K562 (cell line): Measurements from ENCODE around the gene NFATC1. TPM values are rescaled to one million over a fixed set of nuclear protein-coding genes. Genes with fewer than 3 reads are reported as not detected.

Experiments used
- ATAC-seq: fragments of 200-7000 bp; cut with Tn5 transposase; 3 replicates; pipeline ENCODE4 v1.9.1; 2020; ENCODE audit warnings: moderate library complexity
- BruUV-seq: library from RNA; stranded (reverse); fragments of 400-500 nt; replicated peaks from 2 replicates; lab custom pipeline; 2021; lab: Mats Ljungman, UMichigan
- CTCF ChIA-PET: fragments of 300-600 bp; formaldehyde crosslinking; extraction: SDS; loops from one replicate; lab custom pipeline; 2021; ENCODE audit warnings: low intra/inter-chr PET ratio; lab: Yijun Ruan, JAX
- POLR2A ChIA-PET: fragments of 300-600, 350-650 bp; sonication (Branson Sonifier 250); formaldehyde crosslinking; extraction: SDS; loops from one replicate; lab custom pipeline; 2021; ENCODE audit warnings: antibody characterized with exemption, inconsistent platforms; lab: Yijun Ruan, JAX
- DNase-seq, 4 experiments: peaks; one replicate each; pipeline versions ENCODE4 v3.0.0 to v3.0.0-alpha.2; 2011 to 2018; ENCODE audit warnings: low spot score in 3 of 4, mixed read lengths in 3 of 4; ENCODE audit errors: extremely low read depth in 1 of 4
- FAIRE-seq: peaks from 2 replicates; lab custom pipeline; 2011; peaks lifted over from hg19 to GRCh38; lab: Jason Lieb, UNC
- H2AFZ ChIP-seq: 2 replicates; pipeline ENCODE4 v1.6.0; 2011; ENCODE audit warnings: low read depth, low read length, control low read depth, inconsistent platforms
- H3K27ac ChIP-seq: fragments of 200-600 bp; 3 replicates; pipeline ENCODE4 v1.8.0; 2011; ENCODE audit warnings: low read depth, mild to moderate bottlenecking, control low read depth, inconsistent platforms, low read length, moderate library complexity, mixed read lengths; ENCODE audit errors: extremely low read depth
- H3K27me3 ChIP-seq, 2 experiments: fragments of 300-600 bp in 1 of 2; 2 replicates in 1 of 2; 3 replicates in 1 of 2; pipeline versions ENCODE4 v1.6.0 to v1.8.0; 2011; ENCODE audit warnings: inconsistent platforms in 2 of 2, low read length in 2 of 2, mild to moderate bottlenecking in 1 of 2, mixed read lengths in 1 of 2, moderate library complexity in 1 of 2; ENCODE audit not compliant: control insufficient read depth in 2 of 2, insufficient read depth in 2 of 2
- H3K36me3 ChIP-seq: fragments of 300-600 bp; 3 replicates; pipeline ENCODE4 v1.8.0; 2011; ENCODE audit warnings: mild to moderate bottlenecking, low read length, inconsistent platforms; ENCODE audit not compliant: control insufficient read depth, insufficient read depth
- H3K4me1 ChIP-seq, 2 experiments: fragments of 200-600 bp in 1 of 2; replicated peaks in 1 of 2; 2 replicates in 1 of 2; 3 replicates in 1 of 2; pipeline versions ENCODE4 v1.5.1 to v1.8.0; 2011; ENCODE audit warnings: inconsistent platforms in 2 of 2, low read length in 2 of 2, mild to moderate bottlenecking in 1 of 2, mixed read lengths in 1 of 2, moderate library complexity in 1 of 2; ENCODE audit not compliant: control insufficient read depth in 2 of 2, insufficient read depth in 2 of 2
- H3K4me2 ChIP-seq: 2 replicates; pipeline ENCODE4 v1.6.1; 2011; ENCODE audit warnings: low read length, control low read depth, inconsistent platforms, mixed read lengths; ENCODE audit not compliant: insufficient read depth
- H3K4me3 ChIP-seq: fragments of 200-600 bp; sonication (generic), shearing (Covaris generic); 2 replicates; pipeline ENCODE4 v1.5.1; 2016; ENCODE audit warnings: control low read depth, inconsistent platforms
- H3K79me2 ChIP-seq: fragments of 200-600 bp; 3 replicates; pipeline ENCODE4 v1.8.0; 2011; ENCODE audit warnings: low read length, inconsistent platforms; ENCODE audit not compliant: control insufficient read depth, insufficient read depth
- H3K9ac ChIP-seq, 2 experiments: 2 replicates each; pipeline versions ENCODE4 v1.6.0 to v1.6.1; 2011; ENCODE audit warnings: low read depth in 2 of 2, low read length in 2 of 2, control low read depth in 1 of 2, inconsistent platforms in 1 of 2, mild to moderate bottlenecking in 1 of 2, mixed read lengths in 1 of 2; ENCODE audit not compliant: insufficient read depth in 1 of 2
- H3K9me1 ChIP-seq: one replicate; pipeline ENCODE4 v1.6.0; 2011; ENCODE audit warnings: inconsistent platforms, mild to moderate bottlenecking, low read length, moderate library complexity; ENCODE audit not compliant: control insufficient read depth, insufficient read depth
- H3K9me3 ChIP-seq: replicated peaks from 2 replicates; pipeline ENCODE4 v1.5.1; 2011; ENCODE audit warnings: low read depth, low read length, inconsistent platforms; ENCODE audit not compliant: control insufficient read depth, insufficient read depth
- H4K20me1 ChIP-seq: replicated peaks from 2 replicates; pipeline ENCODE4 v1.6.1; 2011; ENCODE audit warnings: low read length, inconsistent platforms, mixed read lengths; ENCODE audit not compliant: control insufficient read depth, insufficient read depth
- CREM ChIP-seq: IDR thresholded peaks from 2 replicates; pipeline ENCODE4 v1.6.1; 2014; ENCODE audit warnings: antibody characterized with exemption, low read depth
- FOXM1 ChIP-seq, 2 experiments: fragments of 450-650 bp in 1 of 2; sonication (generic) in 1 of 2; formaldehyde crosslinking in 1 of 2; IDR thresholded peaks; 2 replicates each; pipeline versions ENCODE4 v1.6.1 to v1.9.0; 2017 to 2022; ENCODE audit warnings: low read depth in 2 of 2, mild to moderate bottlenecking in 2 of 2, missing genetic modification reagents in 1 of 2, moderate library complexity in 1 of 2
- GATA2 ChIP-seq: sonication (generic); formaldehyde crosslinking; IDR thresholded peaks from 2 replicates; pipeline ENCODE4 v1.4.0; 2020; ENCODE audit warnings: mild to moderate bottlenecking, missing genetic modification reagents
- HLTF ChIP-seq: fragments of 450-650 bp; IDR thresholded peaks from 2 replicates; pipeline ENCODE4 v1.6.1; 2016
- NCOA6 ChIP-seq: fragments of 450-650 bp; IDR thresholded peaks from 2 replicates; pipeline ENCODE4 v1.6.1; 2017; ENCODE audit warnings: mild to moderate bottlenecking
- NFIC ChIP-seq: fragments of 450-650 bp; IDR thresholded peaks from 2 replicates; pipeline ENCODE4 v1.6.1; 2017; ENCODE audit warnings: mild to moderate bottlenecking, inconsistent platforms
- TCF3 ChIP-seq: sonication (generic); formaldehyde crosslinking; IDR thresholded peaks from 2 replicates; pipeline ENCODE4 v1.4.0; 2020; ENCODE audit warnings: mild to moderate bottlenecking, missing genetic modification reagents
- ZFP1 ChIP-seq: fragments of 450-650 bp; formaldehyde crosslinking; IDR thresholded peaks from 2 replicates; pipeline ENCODE4 v1.4.0; 2020; ENCODE audit warnings: mild to moderate bottlenecking, mixed read lengths
- ZNF324 ChIP-seq: fragments of 250-450 bp; sonication (Bioruptor Pico); IDR thresholded peaks from 2 replicates; pipeline ENCODE4 v1.4.0; 2020; ENCODE audit warnings: mild to moderate bottlenecking
- ZNF561 ChIP-seq: fragments of 450-650 bp; formaldehyde crosslinking; conservative IDR thresholded peaks from 2 replicates; pipeline ENCODE4 v1.4.0; 2020; ENCODE audit warnings: mild to moderate bottlenecking, moderate library complexity
- ZNF583 ChIP-seq: fragments of 250-450 bp; sonication (Bioruptor Pico); IDR thresholded peaks from 2 replicates; pipeline ENCODE4 v1.4.0; 2020
- WGBS: fragments of 100-300 bp; shearing (Covaris generic); methylation state at CpG from one replicate; pipeline ENCODE4 v1.1.6; 2016; ENCODE audit warnings: low coverage, mixed read lengths; ENCODE audit not compliant: insufficient coverage; ENCODE audit errors: missing lambda C conversion rate; 5-methylcytosine and 5-hydroxymethylcytosine counted together
- in situ Hi-C: fragments of 300-500 bp; cut with MboI; formaldehyde crosslinking; loops from 4 replicates; pipeline ENCODE4 v1.15.0; 2018; ENCODE audit warnings: inconsistent platforms, mixed read lengths
- intact Hi-C: fragments of 100-400 bp; cut with micrococcal nuclease; formaldehyde crosslinking; loops from 2 replicates; pipeline ENCODE4 v1.14.2; 2022
- polyA plus RNA-seq, 8 experiments: library from polyadenylated mRNA; depleted of rRNA in 4 of 8; stranded (reverse) in 5 of 8; unstranded in 3 of 8; fragments of >200 nt; fragmentation: Nextera tagmentation in 2 of 8; fragmentation: Illumina TruSeq in 1 of 8; extraction: Ambion mirVana in 2 of 8; extraction: Trizol in 1 of 8; gene quantifications; 2 replicates each; pipeline versions ENCODE4 v1.2.1 to v1.2.3, GENCODE V29; 2011 to 2014; ENCODE audit warnings: inconsistent platforms in 1 of 8, missing spikeins in 1 of 8
- total RNA-seq, 7 experiments: library from RNA; depleted of rRNA in 6 of 7; stranded (reverse); fragments of >200 nt in 6 of 7; fragmentation: Illumina TruSeq in 2 of 7; extraction: Trizol in 2 of 7; gene quantifications; 2 replicates each; pipeline versions ENCODE4 v1.2.1 to v1.2.3, GENCODE V29; 2011 to 2021; ENCODE audit warnings: low replicate concordance in 1 of 7
- TF ChIP-seq, protein P1 (sequence below), 2 experiments: IDR thresholded peaks; 2 replicates each; pipeline ENCODE4 v1.6.1; 2011; ENCODE audit warnings: borderline replicate concordance in 1 of 2, control low read depth in 1 of 2, low read depth in 1 of 2, low read length in 1 of 2, mild to moderate bottlenecking in 1 of 2, mixed read lengths in 1 of 2, moderate library complexity in 1 of 2; ENCODE audit not compliant: insufficient read depth in 1 of 2, insufficient read length in 1 of 2, poor library complexity in 1 of 2, severe bottlenecking in 1 of 2; ENCODE audit errors: extremely low read depth in 1 of 2
- TF ChIP-seq, protein P2 (sequence below): fragments of 450-650 bp; IDR thresholded peaks from one replicate; pipeline ENCODE4 v1.6.1; 2018; ENCODE audit warnings: mild to moderate bottlenecking, moderate library complexity; ENCODE audit not compliant: partially characterized antibody

The NFATC1 gene
- total and polyA plus RNA-seq, 9 of the 15 experiments (the other 6 are each of a cell fraction or from before 2014, with no cell fraction given): 1.1 to 16.4 (median 2.5) TPM

DNA sequence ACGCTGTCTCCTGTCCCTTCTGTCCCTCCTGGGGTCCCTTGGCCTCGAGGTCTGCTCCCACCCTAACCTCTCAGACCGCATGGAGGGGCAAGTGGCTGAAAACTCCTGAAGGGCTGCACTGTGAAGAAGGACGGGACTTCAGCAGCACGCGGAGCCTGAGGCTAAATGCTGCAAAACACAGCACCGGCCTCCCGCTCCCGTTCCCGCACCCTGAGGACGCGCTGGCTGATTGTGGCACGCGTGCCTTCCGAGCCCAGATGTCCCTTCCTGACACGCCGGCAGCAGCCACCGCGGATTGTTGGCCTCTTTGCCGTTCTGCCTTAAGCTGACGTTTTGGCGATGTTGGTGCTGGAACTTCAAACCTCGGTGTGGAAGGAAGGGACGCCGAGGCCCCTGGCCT lies 158.0 kb downstream of the NFATC1 start:
- DNase-seq: no peak
- Histone ChIP-seq H3K4me2 (no peak overlapping the region), H3K27me3 (peaks cover 28 to 62% of the 10 kb centered on the region in 2 experiments), H3K4me3 (no peak overlapping the region), H3K36me3 (no peaks in the 10 kb centered on the region), H4K20me1 (0 out of 2 replicates have a peak, but pooled peaks cover 11% of the 10 kb centered on the region), H3K27ac (no peak overlapping the region), H3K9ac (no peak overlapping the region), H3K79me2 (no peaks in the 10 kb centered on the region), H3K4me1 (peaks cover 0 to 14% of the 10 kb centered on the region in 2 experiments; a peak in 2 of 5 replicates), H3K9me1 (no peaks in the 10 kb centered on the region), H3K9me3 (no peaks in the 10 kb centered on the region), H2AFZ (no peak overlapping the region)
- ChIA-PET CTCF (no interaction called here), POLR2A (no interaction called here)
- no TSS peak for BruUV-seq
- no peak for ATAC-seq
- no peak for FAIRE-seq
- in situ Hi-C loops (no loop called here), intact Hi-C loops (no loop called here)
- TF ChIP-seq GATA2 (CRISPR knock-in tag): no peak
- no peak for TF ChIP-seq ZNF561
- TF ChIP-seq HLTF: no peak
- no peak for TF ChIP-seq FOXM1 (IDR thresholded peaks at IDR 0.05; ENCODE audit: low read depth)
- no peak for TF ChIP-seq FOXM1 (CRISPR knock-in tag; IDR thresholded peaks at IDR 0.05; ENCODE audit: low read depth)
- no peak for TF ChIP-seq TCF3 (CRISPR knock-in tag)
- TF ChIP-seq NCOA6: no peak
- no peak for TF ChIP-seq ZNF324
- no peak for TF ChIP-seq NFIC
- no peak for TF ChIP-seq ZFP1 (CRISPR knock-in tag)
- TF ChIP-seq, protein P1, sequence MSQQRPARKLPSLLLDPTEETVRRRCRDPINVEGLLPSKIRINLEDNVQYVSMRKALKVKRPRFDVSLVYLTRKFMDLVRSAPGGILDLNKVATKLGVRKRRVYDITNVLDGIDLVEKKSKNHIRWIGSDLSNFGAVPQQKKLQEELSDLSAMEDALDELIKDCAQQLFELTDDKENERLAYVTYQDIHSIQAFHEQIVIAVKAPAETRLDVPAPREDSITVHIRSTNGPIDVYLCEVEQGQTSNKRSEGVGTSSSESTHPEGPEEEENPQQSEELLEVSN (IDR thresholded peaks at IDR 0.05; ENCODE audit: borderline replicate concordance in 1 of 2, extremely low read depth in 1 of 2, insufficient read depth in 1 of 2, insufficient read length in 1 of 2, low read depth in 1 of 2, low read length in 1 of 2, poor library complexity in 1 of 2, severe bottlenecking in 1 of 2): no peak
- no peak for TF ChIP-seq CREM
- TF ChIP-seq, protein P2, sequence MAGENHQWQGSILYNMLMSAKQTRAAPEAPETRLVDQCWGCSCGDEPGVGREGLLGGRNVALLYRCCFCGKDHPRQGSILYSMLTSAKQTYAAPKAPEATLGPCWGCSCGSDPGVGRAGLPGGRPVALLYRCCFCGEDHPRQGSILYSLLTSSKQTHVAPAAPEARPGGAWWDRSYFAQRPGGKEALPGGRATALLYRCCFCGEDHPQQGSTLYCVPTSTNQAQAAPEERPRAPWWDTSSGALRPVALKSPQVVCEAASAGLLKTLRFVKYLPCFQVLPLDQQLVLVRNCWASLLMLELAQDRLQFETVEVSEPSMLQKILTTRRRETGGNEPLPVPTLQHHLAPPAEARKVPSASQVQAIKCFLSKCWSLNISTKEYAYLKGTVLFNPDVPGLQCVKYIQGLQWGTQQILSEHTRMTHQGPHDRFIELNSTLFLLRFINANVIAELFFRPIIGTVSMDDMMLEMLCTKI: no peak
- TF ChIP-seq ZNF583 (CRISPR knock-in tag): no peak
- WGBS: 3% methylated on average over 11 of the region's 25 CpGs
